Inflammatory macrophage (primary cell): ENCODE results near the gene GID8.
A peak's percentile ranks its signal among the peaks of the same experiment; 100 is the strongest.

ENCODE experiments used
- DNase-seq, 2 donors: peaks; one replicate each; pipeline ENCODE4 v3.0.0-alpha.2; 2020 to 2022
- total RNA-seq, 18 experiments: gene quantifications; one replicate each; lab custom pipeline; 2026; ENCODE audit warnings: mixed read lengths in 6 of 18, inconsistent platforms in 2 of 18; lab: John Stamatoyannopoulos, UW

The GID8 gene
- total RNA-seq: 26.0 to 83.6 (median 63.8) reads per million in 18 experiments

DNA sequence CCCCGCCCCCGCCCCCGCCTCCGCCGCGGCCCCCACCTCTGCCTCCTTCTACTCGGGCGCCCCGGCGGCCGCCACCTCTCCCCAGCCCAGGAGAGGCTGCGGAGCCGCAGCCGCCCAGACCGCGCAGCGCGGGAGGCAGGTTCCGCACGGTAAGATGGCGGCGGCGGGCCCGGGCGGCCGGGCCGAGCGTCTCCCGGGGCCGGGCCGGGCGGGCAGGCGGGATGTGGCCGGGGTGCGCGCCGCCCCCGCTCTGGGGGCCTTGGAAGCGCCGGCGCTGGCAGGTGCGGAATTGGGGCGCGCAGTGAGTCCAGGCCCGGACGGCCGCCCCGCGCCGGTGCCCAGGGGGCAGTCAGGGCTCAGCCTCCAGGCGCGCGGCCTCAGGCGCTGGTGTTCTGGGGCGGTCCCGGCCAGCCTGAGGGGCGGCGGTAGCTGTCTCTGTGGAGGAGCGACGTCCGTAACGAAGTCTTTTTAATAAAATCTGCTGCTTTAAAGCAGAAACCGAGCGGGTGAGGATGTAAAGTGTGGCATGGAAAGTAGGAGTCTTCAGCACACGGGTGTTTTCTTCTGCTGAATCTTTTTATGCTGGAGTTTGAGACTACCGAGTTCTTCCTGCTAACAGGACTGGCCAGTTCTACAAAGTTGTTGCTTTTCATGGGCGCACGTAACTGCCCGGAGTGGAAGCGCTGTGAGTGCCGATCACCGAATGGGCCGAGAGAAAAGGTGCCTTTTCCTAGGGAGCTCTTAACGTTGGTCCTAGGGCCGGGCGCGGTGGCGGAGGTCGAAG, at the start of gene GID8:
Gene GID8 (plus strand): TSS at position 43 of the 784 bp plus-strand sequence. CDS start 3,356 bp downstream, outside the sequence.
- peak; percentile 51 to 63 for DNase-seq

DNA sequence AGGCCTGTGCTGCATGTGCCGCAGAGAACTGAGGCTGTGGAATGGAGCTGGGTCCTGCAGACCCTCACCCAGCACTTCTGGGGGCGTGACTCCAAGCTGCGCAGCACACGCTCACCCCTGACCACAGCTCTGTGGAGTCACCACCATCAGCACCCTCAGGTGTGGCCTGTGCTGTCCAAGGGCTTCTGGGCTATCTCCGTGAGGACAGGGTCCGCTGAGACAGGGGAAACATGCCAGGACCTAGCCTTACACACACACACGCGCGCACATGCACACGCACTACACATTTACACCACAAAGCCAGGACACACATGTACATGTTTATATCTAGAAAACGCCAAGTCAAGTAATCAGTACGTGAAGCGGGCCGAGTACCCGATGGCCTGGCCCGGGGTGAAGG, 49.5 kb upstream of the GID8 start:
- no peak for DNase-seq

DNA sequence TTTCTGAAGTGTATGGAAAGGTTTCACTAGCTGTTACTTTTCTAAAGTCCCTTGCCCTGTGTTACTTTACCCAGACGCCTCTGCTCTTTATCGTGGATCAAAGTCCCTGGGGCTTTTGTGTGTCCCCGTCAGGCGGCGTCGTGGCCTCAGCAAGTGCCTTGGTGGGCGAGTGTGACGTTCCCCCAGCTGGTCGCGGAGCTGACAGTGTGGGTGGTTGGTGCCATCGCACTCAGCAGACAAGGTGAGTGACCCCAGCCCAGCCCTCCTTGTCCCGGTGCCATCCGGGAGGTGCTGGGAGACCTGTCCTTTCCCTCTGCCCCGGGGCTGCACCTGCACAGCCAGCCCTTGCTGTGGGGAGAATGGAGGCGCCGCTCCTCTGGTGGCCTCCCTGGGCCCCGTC, 49.0 kb upstream of the GID8 start:
- no peak for DNase-seq

DNA sequence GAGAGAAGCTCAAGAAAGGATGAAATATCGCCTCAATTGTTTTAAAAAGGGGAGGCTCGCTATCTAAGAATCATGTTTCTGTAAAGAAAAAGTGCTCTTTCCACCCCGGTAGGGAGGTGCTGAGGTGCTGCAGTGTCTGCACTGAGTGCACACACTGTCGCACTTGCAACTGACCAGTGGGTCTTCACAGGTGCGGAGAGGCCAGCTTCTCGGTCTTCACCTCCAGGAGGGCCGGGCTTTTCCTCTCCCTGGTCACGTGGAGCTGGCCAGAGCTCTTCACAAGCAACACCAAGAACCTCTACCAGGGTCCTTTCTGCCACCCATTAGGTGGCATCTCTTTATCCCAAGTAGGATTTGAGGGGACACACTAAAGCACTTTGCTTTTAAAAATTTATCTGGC, 48.5 kb upstream of the GID8 start:
- no peak for DNase-seq

DNA sequence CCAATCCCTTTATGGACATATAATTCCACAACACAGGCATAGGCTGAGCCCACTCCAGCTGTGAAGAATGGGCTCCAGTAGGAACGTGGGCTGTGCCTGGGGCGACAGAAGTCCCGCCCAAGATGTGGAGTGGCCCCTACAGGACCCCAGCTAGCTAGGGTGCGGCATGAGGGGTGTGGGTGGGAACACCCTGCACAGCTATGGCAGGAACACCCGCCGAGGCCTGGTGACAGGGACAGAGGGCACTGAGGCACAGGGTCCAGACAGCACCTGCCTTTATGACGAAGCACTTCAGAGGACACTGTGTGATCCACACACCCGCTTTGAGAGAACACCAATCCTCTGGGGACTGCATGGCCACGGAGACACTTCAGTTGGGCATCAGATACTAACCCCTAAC, 48.1 kb upstream of the GID8 start:
- DNase-seq: no peak

DNA sequence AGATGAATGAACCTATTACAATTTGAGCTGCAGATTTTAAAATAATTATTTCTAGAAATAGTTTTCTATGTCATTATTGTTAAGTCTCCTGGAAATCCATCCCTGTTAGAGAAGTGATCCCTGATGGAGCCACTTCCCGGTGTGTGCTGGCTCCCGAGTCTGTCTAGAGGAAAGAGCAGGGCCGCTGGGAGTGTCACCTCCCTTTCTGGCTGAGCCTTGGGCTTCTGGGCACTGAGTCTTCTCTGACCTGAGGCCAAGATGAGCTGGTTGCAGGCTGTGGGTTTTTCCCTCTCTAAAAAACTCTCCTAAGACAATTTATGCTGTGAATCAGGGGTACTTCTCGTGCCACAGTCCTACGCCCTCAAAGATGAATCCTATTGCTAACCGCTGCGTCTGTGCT, 47.5 kb upstream of the GID8 start:
- DNase-seq: no peak

DNA sequence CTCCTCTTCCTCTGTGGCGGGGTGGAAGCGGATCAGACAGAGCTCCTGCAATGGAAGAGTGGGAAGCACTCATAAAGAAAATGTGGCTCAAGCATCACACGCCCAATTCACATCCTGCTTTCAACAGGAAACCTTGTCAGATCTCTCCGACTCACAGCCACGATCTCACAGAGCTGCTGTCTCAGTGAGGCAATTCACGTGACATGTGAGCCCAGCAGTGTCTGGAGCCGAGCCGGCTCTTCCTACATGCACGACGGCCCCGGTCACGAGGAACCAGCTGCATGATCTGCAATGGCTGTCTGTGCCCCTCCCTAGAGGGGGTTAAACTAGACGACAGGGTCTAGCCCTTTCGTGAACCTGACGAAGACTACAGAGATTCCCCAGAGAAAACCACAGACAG, 46.8 kb upstream of the GID8 start:
- peak; percentile 31 to 64 for DNase-seq

DNA sequence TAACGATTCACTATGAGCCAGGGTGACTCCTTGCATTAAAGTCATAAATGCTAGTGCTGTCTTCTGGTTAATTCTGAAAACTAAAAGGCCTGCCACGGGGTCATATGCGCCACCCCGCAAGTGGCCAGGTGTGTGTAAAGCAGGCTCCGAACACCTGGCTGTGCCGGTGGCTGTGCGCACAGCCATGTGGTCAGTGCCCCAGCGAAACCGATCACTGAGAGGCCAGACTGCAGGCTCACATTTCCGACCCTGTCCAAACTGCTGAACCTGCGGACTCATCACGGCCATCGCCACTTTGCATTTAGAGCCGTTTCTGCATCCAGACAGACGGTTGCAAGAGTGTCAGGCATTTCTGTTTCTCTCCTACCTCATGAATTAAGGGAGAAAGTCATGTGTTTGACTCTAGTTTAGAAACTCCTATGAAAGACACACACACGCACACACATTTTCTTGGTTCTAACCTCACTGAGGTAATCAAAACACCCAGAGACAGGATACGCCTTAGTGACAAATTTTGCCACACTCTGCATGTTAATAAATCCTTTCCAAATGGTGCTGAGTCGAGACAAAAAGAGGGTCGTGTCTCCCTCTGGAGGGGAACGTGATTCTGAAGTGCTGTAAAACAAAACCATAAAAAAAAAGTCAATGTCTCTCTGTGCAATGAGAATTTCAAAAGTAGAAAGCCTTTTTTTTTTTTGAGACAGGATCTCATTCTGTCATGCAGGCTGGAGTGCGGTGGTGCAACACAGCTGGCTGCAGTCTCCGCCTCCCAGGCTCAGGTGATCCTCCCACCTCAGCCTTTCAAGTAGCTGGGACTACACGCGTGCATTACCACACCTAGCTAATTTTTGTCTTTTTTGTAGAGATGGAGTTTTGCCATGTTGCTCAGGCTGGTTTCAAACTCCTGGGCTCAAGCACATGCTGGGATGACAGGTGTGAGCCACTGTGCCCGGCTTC, 45.3 kb upstream of the GID8 start:
- DNase-seq: no peak

DNA sequence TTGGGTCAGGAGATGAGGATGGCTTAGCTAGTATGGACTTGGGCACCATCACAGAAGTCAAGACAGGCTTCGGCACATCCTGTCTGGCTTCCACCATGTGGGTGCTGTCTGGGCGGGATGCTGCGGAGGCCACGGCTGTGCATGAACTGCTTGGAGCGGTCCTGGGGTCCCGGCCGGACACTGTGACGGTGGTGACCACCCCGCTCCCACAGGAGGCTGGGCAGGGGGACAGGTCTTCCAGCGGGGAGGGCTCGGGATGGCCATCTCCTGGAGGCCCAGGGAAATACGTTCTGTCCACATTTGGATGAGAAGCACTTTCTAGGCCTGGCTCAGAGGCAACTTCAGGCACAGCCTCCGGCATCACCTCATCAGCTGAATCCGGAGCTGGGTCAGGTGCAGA, 44.2 kb upstream of the GID8 start:
- no peak for DNase-seq

DNA sequence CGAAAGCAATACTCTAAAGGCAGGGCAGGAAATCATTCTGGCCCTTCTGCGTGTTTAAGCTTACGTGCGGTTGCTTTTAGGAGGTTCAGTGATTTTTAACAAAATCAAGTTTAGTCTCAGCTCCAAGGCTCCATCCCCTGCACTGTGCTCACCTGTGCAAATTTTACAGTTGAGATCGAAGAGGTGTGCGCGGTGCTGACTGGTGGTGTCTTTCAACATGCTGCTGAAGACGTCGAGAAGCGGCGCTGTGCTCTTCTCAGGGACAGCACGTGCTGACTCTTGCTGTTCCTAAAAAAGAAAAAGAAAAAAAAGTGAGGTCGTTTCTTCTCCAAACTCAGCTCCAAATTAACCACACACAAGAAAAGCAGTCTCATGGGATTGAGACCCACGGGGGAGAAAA, 43.7 kb upstream of the GID8 start:
- no peak for DNase-seq

DNA sequence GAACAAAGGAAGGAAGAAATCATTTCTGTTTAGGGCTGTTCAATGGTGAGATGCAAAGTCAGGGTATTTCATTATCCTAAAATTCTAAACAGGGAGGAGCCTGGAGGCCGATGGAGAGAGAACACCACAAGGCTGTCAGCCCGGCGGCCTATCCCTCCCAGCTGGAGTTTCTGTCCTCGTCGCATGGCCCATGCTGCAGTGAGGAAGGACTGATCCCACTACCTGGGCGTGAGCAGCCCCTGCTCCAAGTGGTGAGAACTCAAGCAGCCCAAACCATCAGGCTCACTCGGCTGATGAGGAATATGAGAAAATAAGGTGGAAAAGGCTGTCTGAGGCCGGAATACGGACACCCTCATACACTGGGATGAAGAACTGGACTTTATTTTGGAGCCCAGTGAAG, 42.4 kb upstream of the GID8 start:
- no peak for DNase-seq

DNA sequence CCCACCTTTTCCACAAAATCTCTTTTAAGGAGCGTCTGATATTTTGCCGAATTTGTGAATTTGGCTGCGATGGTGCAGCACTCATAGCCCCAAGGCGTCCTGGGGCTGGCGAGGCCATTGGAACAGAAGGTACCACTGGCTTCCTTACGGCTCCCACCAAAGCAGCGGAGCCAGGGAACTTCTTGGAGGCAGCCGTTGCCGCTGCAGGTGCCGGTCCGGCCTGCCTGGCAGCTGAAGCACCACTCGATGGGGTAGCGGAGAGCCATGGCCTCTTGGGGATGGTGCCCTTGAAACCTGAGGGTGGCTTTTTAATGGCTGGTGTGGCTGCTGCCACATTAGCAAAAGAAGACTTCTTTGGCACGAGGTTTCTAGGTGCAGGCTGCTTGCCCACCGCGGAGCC, 41.4 kb upstream of the GID8 start:
- DNase-seq: no peak

DNA sequence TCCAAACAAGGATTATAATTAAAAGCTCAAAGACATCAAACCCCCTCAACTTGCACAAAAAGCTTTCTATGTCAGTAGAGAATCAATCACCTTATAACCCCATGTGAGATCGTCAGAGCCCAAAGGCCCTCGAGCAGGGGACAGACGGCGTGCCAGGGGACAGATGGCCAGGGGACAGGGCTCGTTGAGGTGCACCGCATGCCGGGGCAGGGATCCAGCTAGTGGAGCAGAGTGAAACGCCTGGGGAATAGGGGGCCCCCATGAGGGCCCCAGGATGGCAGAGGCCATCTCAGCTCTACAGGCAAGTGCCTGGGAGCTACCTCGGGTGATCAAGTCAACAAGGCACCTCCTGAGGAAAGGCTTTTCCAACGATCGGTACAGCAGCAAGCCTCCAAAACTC, 40.3 kb upstream of the GID8 start:
- DNase-seq: no peak

DNA sequence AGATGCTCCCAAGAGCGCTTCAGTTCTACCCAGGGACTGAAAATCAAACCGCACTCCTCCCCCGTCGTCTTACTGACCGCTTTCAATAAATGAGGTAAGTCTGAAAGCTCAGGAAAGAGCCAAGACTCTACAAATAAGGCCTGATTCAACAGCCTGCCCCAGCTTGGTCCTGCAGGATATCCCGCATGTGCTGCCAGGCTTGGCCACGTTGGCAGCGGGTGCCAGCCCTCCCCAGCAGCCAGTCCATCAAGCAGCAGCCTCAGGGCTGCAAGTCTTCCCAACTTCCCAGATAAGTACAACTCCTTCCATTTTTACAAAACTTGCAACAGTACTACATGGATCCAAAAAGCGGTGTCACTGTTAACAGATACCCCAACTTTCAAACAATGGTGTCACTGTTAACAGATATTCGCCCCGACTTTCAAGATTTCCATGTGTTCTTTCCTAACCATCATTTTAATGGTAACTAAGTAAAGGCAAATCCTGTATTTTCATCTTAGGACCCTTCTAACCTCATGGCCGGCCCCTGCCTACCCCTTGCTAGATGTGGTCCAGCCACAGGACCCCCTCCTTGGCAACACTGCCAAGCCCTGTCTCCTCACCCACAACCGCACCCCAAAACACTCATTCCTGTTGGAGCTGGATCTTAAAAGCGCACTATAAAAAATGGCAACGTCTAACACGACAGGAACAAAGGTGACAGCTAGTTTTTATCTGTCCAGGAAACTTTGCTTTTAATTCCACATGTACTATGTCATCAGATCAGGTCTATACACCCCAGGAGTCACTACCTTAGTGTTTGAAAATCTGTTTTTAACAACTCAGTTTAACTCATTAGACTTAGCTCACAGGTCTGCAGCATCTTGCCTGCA, 39.6 kb upstream of the GID8 start:
- no peak for DNase-seq

DNA sequence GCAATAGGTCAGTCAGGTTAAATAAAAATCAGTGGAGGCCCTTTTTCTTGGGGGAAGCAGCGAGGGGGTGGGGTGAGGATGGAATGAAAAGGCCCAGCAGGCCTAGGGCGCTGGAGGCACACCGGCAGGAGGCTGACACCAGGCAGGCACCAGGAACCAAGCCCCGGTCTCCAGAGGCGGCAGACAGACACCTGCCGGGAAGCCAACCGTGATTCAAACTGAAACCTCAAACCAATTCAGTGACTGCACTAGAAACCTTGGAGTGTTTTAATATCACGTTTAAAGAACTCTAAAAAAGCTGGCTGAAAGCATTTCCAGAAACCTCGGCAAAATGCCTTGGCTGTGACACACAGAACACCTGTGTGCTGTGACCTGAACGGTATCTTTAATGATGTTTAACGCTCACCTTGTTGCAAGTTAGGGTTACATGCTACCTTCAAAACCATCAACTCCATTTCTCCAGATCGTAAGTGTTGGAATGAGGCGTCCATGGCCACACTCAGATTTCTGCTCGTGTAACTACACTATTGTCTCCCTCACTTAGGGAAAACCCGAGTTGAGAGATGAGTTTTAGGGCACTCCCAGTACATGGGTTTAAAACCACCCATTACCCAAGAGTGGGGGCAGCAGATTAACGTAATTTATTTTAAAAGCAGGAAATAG, 38.8 kb upstream of the GID8 start:
- no peak for DNase-seq

DNA sequence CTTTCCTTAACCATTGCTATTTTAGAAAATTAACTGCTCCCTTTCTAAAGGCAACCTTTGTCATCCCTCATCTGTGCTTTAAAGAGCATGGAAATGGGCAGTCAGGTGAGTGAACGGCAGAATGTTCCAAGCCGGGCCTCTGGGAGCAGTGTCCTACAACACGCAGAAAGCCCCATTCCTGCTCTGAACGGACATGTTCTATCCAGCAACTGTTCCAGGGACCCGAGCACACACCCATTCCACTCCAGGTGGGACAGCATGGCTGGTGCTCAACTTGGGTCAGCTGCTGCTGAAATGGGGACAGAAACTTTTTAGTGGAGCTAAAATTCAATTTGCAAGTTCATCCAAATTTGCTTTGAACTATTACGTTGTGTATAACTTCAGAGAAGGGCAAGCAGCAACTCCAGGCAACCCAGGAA, 38.3 kb upstream of the GID8 start:
- DNase-seq: no peak

DNA sequence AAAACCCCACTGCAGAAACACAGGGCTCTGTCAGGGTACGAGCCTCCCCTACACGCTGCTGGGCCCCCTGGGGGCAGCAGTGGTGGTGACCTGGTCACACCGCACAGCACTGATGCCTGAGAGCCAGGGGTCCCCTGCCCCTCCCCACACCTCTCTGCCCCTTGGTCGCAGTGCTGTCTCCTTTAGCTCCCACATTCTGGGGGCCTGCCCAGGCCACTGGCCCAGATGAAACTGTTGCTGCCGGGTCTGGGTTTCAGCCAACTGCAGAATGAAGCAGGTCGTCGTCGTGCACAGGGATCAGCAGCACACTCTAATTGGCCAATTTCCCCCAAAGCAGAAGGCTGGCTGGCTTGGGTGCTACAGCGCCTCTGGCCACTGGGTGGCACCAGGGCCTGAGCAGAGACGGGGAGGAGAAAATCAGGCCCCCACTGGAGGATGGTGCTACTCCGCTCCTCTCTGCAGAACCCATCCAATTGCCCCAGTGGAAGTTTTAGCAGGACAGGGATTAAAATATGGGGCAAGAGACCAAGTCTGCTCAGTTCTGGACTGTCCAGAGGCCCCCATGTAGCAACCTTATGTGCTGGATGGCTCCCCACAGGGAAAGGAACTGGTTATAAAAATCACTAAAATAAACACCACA, 37.8 kb upstream of the GID8 start:
- peak; percentile 56 to 66 for DNase-seq

DNA sequence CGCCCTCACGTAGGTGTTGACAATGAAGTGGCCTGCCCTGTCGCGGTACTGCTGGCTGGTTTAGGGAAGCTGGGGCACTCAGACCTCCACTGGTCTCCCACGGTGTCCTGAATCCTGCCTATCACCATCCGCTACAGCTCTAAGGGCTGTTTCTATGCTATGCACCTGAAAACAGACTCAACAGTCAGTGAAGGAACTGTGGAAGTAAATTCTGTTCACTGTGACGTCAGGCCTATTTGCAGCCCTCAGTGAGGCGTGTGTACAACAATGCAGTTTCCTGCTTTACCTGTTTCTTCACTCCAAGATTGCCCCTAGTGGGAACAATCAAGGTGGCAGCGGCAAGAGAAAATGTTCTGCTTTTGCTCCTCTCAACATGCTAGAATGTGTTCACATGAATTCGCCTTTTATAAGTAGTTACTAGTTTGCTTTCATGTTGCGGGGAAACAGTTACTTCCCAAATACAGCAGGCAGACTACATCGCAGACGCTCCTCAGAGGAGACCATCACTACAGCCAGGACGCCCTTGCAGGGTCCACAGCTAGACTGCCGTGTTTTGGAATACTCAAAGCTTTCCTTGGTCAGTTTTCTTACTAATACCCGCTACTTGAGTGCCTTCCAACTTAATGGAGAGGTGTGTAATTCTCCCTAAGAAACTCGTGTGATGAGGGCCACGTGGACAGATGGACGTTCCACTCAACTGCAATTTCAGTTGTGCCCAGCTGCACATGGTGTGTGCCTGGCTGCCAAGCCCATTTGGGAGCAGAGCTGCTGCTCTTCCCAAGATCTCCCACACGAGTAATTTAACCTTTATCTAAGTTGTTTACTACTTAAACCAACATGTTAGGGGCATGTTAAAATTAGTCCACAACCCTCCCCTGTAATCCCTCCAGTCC, 37.0 kb upstream of the GID8 start:
- DNase-seq: peak; percentile 16 to 49

DNA sequence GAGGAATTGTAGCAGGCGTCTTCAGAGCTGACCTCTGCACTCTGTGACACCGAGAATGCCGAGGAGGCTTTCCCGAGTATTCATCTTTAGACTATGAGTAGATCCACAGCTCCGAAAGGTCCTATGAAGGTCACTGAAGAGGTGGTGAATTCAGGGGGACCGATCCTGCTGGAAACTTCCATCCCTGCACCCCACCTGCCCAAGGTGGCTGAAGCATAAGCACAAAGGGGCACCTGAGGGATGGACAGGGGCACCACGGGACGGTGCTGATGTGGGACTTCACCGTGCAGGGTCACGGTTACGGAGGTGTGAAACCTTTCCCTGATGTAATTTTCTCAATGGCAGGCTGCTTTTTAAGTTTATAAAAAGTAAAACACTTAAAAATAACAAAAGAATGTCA, 36.1 kb upstream of the GID8 start:
- no peak for DNase-seq

DNA sequence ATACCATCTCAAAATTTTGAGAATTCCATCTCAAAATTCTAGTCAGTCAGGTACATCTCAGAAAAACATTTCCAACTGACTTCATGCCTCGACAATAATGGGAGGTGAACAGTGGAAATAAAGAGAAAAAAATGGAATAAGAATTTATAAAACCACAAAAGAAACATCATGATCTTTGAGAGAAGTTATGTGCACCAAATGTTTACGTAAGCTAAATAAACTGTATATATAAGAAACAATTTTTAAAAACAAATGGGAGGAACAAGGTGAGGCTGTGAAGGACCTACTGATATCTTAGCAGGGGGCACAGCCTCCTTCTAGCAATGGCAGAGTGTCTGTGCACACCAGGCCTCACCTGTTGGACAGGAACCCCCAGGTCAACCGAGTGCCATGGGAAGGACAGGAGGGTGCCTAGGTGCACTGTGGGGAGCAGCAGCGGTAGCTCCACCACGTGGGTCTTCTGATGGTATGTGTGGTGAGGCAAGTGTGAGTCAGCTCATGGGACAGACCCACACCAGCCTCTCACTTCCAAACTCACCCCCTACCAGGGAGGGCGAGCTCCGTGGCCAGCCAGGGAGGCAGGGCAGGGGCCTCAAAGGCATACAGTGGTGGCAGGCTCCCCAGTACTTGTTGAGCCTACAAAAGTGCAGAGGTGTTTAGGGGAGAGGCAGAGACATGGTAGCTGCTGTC, 34.9 kb upstream of the GID8 start:
- DNase-seq: no peak
